Heart right ventricle (tissue), 16 donors: ENCODE results near the gene SLC7A8. TPM values are rescaled to one million over a fixed set of nuclear protein-coding genes. Genes with fewer than 3 reads are reported as not detected.

ENCODE experiments used
- ATAC-seq, 8 donors: fragments of 200-7000 bp; cut with Tn5 transposase; one replicate each; pipeline ENCODE4 v1.9.1; 2020; ENCODE audit warnings: mild to moderate bottlenecking in 8 of 8, moderate library complexity in 8 of 8, moderate number of reproducible peaks in 1 of 8
- DNase-seq, 2 donors: peaks; one replicate each; pipeline ENCODE4 v3.0.0-alpha.2; 2020
- H3K27ac ChIP-seq, 10 donors: fragments of 200-600 bp; sonication (generic) in 2 of 10; one replicate each; pipeline versions ENCODE4 v1.5.0 to v1.8.0; 2020 to 2022; ENCODE audit warnings: mild to moderate bottlenecking in 3 of 10
- H3K27me3 ChIP-seq, 7 donors: fragments of 200-600 bp; one replicate each; pipeline ENCODE4 v1.8.0; 2021 to 2022; ENCODE audit warnings: mild to moderate bottlenecking in 2 of 7
- H3K36me3 ChIP-seq, 9 donors: fragments of 200-600 bp; sonication (generic) in 1 of 9; one replicate each; pipeline versions ENCODE4 v1.5.0 to v1.8.0; 2020 to 2022; ENCODE audit warnings: mild to moderate bottlenecking in 2 of 9
- H3K4me1 ChIP-seq, 9 donors: fragments of 200-600 bp; sonication (generic) in 1 of 9; one replicate each; pipeline versions ENCODE4 v1.5.0 to v1.8.0; 2020 to 2022; ENCODE audit warnings: mild to moderate bottlenecking in 4 of 9
- H3K4me3 ChIP-seq, 10 donors: fragments of 200-600 bp; sonication (generic) in 2 of 10; one replicate each; pipeline versions ENCODE4 v1.5.0 to v1.8.0; 2020 to 2022; ENCODE audit warnings: mild to moderate bottlenecking in 7 of 10, moderate library complexity in 2 of 10
- H3K9me3 ChIP-seq, 11 donors: fragments of 200-600 bp in 10 of 11; sonication (generic) in 2 of 11; one replicate each; pipeline versions ENCODE4 v1.5.0 to v1.8.0; 2013 to 2022; ENCODE audit warnings: mild to moderate bottlenecking in 2 of 11, control low read depth in 1 of 11, moderate library complexity in 1 of 11
- WGBS, 2 donors: extraction: QIAGEN DNeasy Blood & Tissue Kit; methylation state at CpG; one replicate each; pipeline ENCODE4 v1.1.7; 2013; ENCODE audit warnings: inconsistent platforms in 1 of 2; 5-methylcytosine and 5-hydroxymethylcytosine counted together
- intact Hi-C, 10 donors: fragments of 100-400 bp; cut with DNase I; formaldehyde crosslinking; loops; one replicate each; pipeline versions ENCODE4 v1.11.1 to v1.14.2; 2022
- polyA plus RNA-seq, 2 donors: library from polyadenylated mRNA; stranded (reverse); fragments of 200-250 nt; gene quantifications; one replicate each; pipeline ENCODE4 v1.2.3, GENCODE V29; 2013
- total RNA-seq, 10 donors: library from RNA; stranded (reverse); fragmentation: NEBNext Ultra II Directional in 3 of 10; extraction: Animal tissue kit (Norgen Biotek cat#: 25700) in 3 of 10; gene quantifications; one replicate each; pipeline versions ENCODE4 v1.2.1 to v1.2.4, GENCODE V29; 2021 to 2023
- TF ChIP-seq, protein P1 (sequence below), 9 donors: fragments of 200-600 bp; sonication (generic) in 2 of 9; IDR thresholded peaks; one replicate each; pipeline versions ENCODE4 v1.5.0 to v1.8.0; 2021 to 2022; ENCODE audit warnings: antibody characterized with exemption in 9 of 9, mild to moderate bottlenecking in 5 of 9, moderate library complexity in 1 of 9
- donor health status: Arrhythmogenic right ventricular cardiomyopathy.
- donor health status: ischemic (EF 13 %, LVEDD 7.1; RV severe dilation, severe dysfunction).
- donor health status: healthy with polysubstance abuse.
- donor health status: DM: no; HTN: yes; CAD: no.
- donor health status: DM: no; HTN: no; CAD: no.
- donor health status: ischemic (EF 25% LVEDD 6.9; RV normal size, moderate dysfunction).
- donor health status: ischemic (EF 25% LVEDD 5.7; RV mildly dilated, moderate dysfunction).
- donor health status: healthy.
- donor health status: DM: yes; HTN: yes; CAD: no.
- donor health status: Ischemic cardiomyopathy.
- donor health status: ischemic (EF 35%, LVEDD 5.7; RV mildly dilated, moderate dysfunction).
- donor health status: nonischemic (EF 11% LVEDD 7.7; RV severe dilation, severe dysfunction).
- donor health status: DM: yes; HTN: yes; CAD: no.
- donor health status: PGD.
- donor health status: ischemic (EF 29% LVEDD 5.4; RV normal size, mild dysfunction).
- donor health status: nonischemic (EF 23%, LVEDD 6.1; RV moderate dilation, normal function).

SLC7A8 gene
- total and polyA plus RNA-seq, 12 donors: 5.9 to 14.9 (median 9.6) TPM

- peaks cover 0 to 13% (median 0%) of the 10 kb centered on the region in 9 donors for H3K4me1 ChIP-seq
- no peak overlapping the region for H3K27ac ChIP-seq
- H3K36me3 ChIP-seq: no peaks in the 10 kb centered on the region
- DNase-seq (no peak), ATAC-seq (no peak)
- TF ChIP-seq, protein P1, sequence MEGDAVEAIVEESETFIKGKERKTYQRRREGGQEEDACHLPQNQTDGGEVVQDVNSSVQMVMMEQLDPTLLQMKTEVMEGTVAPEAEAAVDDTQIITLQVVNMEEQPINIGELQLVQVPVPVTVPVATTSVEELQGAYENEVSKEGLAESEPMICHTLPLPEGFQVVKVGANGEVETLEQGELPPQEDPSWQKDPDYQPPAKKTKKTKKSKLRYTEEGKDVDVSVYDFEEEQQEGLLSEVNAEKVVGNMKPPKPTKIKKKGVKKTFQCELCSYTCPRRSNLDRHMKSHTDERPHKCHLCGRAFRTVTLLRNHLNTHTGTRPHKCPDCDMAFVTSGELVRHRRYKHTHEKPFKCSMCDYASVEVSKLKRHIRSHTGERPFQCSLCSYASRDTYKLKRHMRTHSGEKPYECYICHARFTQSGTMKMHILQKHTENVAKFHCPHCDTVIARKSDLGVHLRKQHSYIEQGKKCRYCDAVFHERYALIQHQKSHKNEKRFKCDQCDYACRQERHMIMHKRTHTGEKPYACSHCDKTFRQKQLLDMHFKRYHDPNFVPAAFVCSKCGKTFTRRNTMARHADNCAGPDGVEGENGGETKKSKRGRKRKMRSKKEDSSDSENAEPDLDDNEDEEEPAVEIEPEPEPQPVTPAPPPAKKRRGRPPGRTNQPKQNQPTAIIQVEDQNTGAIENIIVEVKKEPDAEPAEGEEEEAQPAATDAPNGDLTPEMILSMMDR (IDR thresholded peaks at IDR 0.05): no peak
- intact Hi-C loops: loop anchor here in 1 of 10 donors (5.0 kb wide), 1 partner anchor 39 kb away; no protein-coding TSS in a partner anchor
- H3K9me3 ChIP-seq: no peaks in the 10 kb centered on the region
- H3K27me3 ChIP-seq: peaks cover 0 to 14% (median 5%) of the 10 kb centered on the region in 7 donors
- no peak overlapping the region for H3K4me3 ChIP-seq
Measured at GRCh38 chr14:23106747-23107045, 76.8 kb downstream of the SLC7A8 start.

- Histone ChIP-seq H3K27ac (no peak overlapping the region), H3K27me3 (peaks cover 0 to 8% (median 0%) of the 10 kb centered on the region in 7 donors), H3K4me3 (no peak overlapping the region), H3K4me1 (peaks cover 0 to 13% (median 0%) of the 10 kb centered on the region in 9 donors), H3K36me3 (no peaks in the 10 kb centered on the region), H3K9me3 (no peaks in the 10 kb centered on the region)
- WGBS, 2 donors: 91 to 93% methylated on average over 4 of the region's 4 CpGs
- TF ChIP-seq, protein P1 (IDR thresholded peaks at IDR 0.05): no peak
- intact Hi-C loops: loop anchor here in 1 of 10 donors (5.0 kb wide), 1 partner anchor 38 kb away; no protein-coding TSS in a partner anchor
- DNase-seq: no peak
- ATAC-seq: no peak
Measured at GRCh38 chr14:23105348-23105824, 78.1 kb downstream of the SLC7A8 start.

DNA sequence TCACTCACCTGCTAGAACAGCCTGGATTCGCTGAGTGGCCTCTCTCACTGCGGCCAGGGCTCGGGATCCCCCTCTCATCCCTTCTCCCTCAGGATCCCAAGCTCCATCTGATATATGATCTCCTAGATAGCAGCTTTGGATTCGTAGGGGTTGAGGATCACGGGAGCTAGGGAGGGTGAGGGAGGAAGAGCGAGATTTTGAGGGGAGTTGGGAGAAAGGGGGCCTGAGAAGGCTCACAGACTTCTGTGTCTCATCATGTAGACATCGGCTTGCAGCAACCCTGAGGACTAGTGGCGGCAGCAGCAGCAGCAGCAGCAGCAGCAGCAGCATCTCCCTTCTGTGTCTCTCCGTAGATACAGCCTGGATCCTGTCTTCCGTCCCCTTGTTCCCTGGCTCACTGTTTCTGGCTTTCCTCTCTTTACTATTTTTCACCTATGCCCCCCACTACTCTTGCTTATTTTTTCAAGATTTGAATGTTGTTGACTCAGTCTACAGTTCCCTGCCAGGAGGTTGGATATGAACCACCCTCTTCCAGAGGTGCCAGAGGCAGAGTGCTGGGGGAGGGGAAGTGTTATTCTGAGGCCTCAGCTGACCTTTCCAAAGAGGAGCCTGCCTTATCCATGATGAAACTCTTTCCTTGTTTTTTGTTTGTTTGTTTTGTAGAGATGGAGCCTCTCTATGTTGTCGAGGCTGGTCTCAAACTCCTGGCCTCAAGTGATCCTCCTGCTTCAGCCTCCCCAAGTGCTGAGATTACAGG is 78.7 kb downstream of the SLC7A8 start, which contains the start of gene CIROP:
Gene CIROP (minus strand): TSS at position 399 of the 757 bp plus-strand sequence. CDS start 69 bp downstream, at position 330.
- DNase-seq (no peak), ATAC-seq (no peak)
- H3K27me3 ChIP-seq: peaks cover 0 to 2% (median 0%) of the 10 kb centered on the region in 7 donors
- H3K27ac ChIP-seq: no peak within 1 kb of the TSS
- no peak within 1 kb of the TSS for H3K4me3 ChIP-seq
- H3K9me3 ChIP-seq: no peaks in the 10 kb centered on the region
- WGBS, 2 donors: 66 to 70% methylated on average over 11 of the region's 11 CpGs
- intact Hi-C loops: loop anchor here in 1 of 10 donors (5.0 kb wide), 1 partner anchor 37 kb away; no protein-coding TSS in a partner anchor
- peaks cover 0 to 15% (median under 1%) of the 10 kb centered on the region in 9 donors for H3K4me1 ChIP-seq
- TF ChIP-seq, protein P1 (IDR thresholded peaks at IDR 0.05): no peak
- no peaks in the 10 kb centered on the region for H3K36me3 ChIP-seq

GRCh38 chr14:23104070-23104590 is 79.3 kb downstream of the SLC7A8 start:
- no peaks in the 10 kb centered on the region for H3K27me3 ChIP-seq
- intact Hi-C loops: no loop called here
- 78 to 83% methylated on average over 6 of the region's 6 CpGs for WGBS, 2 donors
- ATAC-seq: no peak
- no peak for DNase-seq
- peaks cover 0 to 16% (median 5%) of the 10 kb centered on the region in 9 donors for H3K4me1 ChIP-seq
- H3K27ac ChIP-seq: no peak overlapping the region
- TF ChIP-seq, protein P1 (IDR thresholded peaks at IDR 0.05): no peak
- peaks cover 0 to 6% (median under 1%) of the 10 kb centered on the region in 9 donors for H3K36me3 ChIP-seq
- no peaks in the 10 kb centered on the region for H3K9me3 ChIP-seq
- no peak overlapping the region for H3K4me3 ChIP-seq
